HG02884 (cell line): ENCODE results near the gene AFDN.

Experiments
- ATAC-seq: cut with Tn5 transposase; IDR thresholded peaks from one replicate; pipeline ENCODE4 v1.9.1; 2021; ENCODE audit warnings: mild to moderate bottlenecking, moderate library complexity; ENCODE audit not compliant: unreplicated experiment

AFDN gene

DNA sequence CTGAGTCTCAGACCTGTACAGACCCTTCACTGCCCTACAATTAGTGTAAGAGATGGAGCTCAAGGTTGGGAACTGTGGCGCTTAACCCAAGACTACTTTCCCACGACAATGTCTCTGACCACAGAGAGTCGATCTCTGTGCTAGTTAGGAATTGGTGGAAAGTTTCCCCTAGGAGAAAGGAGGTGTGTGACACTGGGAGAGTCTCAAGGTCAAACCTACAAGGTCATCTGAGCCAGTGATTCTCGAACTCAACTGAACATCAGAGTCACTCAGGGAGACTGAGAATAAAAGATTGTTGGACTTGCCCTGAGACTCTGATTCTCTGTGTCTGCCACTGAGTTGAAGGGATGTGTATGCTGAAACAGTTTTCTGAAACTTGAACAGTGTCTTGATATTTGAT lies 9.7 kb upstream of the AFDN start:
- no peak for ATAC-seq

DNA sequence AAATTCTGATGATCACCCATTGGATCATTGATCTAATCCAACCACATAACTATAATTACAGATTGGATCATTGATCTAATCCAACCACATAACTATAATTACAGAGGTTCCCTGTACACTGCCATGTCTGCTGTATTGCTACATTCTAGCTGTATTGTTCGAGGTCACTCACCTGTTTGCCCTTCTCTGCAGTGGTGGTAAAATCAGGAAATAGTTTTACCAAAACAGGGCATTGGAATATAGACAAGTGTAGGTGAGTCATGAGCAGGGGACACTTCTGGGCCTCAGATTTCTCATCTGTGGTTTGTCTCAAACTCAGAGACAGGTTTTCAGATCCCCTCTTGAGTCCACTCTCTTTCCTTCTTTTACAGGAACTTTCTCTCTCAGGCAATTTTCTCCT lies 9.0 kb upstream of the AFDN start:
- ATAC-seq, result no peak

DNA sequence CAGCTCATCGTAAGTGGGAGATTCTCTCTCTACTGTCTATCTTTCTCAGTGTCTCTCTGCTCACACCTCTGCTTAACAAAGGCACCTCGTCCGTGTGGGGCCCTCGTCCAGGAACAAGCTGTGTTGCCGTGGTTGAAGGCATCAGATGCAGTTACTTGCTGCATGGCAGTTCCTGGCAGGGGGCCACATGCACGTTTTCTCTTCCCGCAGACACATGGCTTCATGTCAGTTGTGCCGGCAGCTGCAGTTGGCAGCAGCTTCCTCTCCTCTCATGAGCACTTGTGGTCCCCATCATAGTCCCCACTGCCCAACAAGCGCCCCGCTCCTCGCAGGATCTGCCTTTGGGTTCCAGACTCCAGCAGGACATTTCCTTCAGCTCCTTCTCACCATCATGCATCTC lies 7.1 kb upstream of the AFDN start:
- ATAC-seq, result no peak

DNA sequence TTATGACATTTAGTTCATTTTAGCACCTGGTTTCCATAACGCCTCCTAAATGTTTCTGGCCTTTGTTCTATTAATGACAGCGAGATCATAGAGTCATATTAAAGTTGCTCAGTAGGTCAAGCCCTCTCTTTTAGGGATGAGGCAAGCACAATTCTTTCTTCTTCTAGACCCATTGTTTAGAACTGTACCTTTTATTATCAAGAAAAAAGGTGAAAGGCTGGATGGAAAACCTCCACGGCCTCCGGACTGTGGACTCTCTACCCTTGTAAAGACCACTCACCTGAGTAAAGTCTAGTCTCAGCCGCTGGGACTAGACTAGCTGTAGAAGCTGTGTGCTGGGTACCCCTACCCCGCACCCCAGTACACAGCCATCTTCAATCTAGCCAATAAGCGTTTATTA lies 6.0 kb upstream of the AFDN start:
- ATAC-seq, result no peak

DNA sequence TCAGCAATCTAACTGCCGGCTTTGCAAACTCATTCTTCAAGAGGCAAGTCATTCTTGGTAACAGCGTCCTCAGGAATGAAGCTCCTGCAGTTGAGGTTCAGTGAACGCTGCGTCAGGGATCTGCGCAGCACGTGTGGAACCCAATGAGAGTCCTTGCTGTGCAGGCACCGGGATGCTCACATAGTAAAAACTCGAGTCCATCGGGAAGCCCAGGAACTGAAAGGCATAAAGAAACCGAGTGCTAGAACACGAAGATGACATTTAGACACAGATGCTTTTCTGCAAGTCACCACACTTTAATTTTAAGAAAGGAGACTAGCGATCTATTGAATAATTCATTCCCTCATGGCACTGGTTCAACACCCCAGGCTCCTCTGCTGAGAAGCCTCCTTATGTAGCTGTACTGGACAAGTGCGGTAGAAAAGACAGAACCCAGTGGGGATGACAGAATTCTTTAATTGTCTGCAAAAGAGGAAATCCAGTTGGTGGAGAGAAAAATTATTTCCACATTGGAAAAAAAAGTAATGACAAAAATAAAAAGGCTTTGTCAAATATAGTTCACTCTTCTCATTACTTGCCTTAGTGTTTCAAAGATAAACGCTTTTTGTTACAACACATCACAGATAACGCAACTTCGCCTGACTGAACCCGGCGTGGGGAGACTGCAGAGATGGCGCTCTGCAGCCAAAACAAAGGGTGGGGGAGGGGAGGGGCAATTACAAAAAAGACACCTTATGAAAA lies 1.9 kb upstream of the AFDN start:
- no peak for ATAC-seq

DNA sequence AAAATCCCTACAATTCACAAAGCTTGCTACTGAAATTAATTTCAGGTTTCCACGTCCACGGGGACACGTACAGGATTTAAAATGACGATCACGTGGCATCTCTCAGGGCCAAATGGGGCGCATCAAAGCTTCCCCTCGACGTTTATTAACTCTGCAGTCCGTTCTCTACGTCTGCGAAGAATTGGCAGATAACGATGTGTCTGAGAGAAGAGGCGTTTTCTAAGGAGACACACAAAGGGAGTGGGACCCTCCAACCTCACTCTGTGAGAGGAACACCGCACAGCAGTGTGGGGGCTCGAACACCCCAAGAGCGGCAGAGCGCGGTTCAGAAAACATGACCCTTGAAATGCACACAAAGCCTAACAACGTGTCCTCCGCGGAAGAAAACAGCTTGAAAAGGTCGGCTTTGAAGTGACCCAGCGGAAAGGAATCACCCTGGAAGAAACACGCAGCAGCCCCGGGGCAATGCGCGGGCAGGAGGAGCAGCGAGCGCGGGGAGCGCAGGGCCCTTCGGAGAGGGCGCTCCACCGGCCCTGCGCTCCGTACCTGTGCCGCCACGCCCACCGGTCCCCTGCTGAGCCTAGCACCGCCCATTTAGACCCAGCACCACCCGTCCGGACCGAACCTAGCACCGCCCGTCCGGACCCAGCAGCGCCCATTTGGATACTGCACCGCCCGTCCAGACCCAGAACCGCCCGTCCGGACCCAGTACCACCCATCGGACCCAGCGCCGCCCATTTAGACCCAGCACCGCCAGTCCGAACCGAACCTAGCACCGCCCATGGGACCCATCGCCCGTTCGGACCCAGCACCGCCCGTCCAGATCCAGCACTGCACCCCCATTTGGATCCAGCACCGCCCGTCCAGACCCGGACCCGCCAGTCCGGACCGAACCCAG lies 1.1 kb upstream of the AFDN start:
- no peak for ATAC-seq

DNA sequence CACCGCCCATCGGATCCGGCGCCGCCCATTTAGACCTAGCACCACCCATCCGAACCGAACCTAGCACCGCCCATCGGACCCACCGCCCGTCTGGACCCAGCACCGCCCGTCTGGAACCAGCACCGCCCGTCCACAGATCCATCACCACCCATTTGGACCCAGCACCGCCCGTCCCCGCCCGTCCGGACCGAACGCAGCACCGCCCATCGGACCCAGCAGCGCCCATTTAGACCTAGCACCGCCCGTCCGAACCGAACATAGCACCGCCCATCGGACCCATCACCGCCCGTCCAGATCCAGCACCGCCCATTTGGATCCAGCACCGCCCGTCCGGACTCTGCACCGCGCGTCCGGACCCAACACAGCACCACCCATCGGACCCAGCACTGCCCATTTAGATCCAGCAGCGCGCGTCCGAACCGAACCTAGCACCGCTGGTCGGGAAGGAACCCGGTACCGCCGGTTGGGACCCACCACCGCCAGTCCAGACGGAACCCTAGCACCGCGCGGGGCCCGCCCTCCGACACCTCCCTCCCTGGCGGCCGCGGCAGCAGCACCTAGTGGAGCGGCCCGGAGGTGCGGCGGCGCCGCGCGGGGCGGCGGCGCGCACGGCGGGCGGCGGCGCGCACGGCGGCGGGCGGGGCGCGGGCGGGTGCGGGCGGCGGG lies 348 bp upstream of the AFDN start:
- peak; percentile 68 for ATAC-seq

DNA sequence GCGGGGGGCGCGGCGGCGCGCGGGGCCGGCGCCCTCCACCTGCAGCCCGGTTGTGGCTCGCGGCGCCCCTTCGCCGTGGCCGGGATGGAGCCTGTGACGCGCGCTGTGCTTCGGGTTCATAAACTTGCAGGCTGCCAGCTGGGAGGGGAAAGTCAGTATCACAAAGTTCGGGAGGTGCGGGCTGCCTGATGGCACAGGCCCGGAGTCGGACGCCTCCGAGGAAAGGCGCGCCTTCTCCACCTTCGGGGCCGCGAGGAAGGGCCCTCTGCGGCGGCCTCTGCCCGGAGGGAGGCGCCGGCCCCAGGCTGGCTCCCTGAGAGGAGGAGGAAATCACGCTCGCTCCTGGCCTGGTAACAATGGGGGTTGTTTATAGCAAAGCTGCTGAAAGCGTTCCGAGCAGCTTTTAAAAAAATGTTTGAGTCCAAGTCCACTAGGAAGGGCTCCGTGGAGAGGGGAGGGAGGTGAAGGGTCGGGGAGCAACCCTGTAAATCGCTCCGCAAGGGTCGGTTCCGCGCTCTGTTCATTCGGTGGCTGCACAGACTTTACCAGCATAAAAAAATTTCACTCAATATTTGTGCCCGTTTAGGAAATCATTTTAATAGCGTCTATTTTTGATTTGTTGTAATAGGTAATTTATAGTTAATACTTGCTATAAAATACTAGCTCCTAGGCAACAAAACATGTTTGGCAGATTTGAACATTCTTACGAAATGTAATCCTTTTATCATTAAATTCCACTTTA lies 1.0 kb downstream of the AFDN start:
- ATAC-seq, result no peak

DNA sequence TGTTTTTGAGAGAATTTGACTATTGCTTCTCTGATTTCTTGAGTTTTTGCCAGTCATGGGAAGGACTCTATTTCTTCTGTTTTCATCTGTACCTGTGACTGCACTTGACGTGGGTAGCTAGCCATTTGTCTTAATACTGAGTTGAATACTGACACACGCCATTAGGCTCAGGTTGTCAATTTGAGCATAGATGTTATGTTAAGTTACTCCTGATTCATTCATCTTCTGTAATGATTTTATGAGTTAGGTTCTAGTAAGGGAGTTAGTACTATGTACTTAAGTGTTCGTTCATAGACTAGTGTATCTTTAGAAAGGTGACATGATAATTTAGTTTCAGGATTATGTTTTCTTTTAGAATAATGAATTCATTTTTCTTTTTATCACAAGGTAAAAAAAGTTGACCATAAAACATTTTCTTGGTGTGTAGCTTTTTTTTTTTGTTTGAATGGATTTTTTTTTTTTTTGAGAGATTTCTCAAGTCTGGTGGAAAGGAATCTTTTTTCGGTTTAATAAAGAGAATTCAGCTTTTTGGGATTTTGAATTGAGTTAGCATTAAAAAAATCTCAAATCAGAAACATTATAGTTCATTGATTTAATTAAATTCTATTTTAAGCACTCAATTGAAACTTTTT lies 1.7 kb downstream of the AFDN start:
- ATAC-seq, result no peak

DNA sequence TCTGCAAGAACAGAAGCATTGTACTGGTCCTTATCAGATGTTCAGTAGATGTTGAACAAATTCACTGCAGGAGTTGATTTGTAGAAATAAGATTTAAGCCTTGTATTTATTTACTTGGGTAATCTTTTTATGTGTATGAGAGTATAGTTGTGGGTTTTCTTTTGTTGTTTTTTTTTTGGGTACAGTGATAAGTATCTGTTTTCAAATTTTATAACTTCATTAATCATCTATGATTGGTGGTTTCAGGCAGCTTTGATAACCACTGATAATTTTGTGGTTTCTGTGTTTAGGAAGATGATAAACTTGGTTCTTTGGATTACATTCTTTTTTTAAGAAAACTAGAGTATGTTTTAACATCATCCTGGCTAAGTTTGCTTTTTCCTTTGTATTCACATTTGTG lies 2.8 kb downstream of the AFDN start:
- no peak for ATAC-seq

DNA sequence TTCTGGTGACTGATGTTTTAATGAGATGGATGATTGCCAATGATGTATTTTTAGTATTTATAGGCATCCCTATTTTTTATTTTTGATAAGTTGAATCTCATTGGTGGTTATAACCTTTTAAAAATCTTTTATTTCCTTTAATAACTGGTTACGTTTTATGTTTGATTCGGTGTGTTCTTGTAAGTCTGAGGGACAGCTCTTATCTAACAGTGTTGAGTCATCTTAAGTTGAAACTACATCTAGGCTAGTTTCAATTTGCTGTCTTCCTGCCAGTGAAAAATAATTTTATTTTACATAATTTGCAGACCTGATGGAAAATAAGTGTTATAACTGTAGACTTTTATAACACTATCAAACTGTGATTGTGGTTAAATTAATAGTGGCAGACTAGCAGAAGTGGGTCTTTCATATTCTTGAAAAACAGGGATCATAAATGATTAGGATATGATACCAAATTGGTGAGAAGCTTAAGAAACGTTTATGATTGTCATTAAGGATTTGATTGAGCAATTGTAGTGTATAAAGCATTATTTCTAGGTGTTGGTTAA lies 4.6 kb downstream of the AFDN start:
- no peak for ATAC-seq

DNA sequence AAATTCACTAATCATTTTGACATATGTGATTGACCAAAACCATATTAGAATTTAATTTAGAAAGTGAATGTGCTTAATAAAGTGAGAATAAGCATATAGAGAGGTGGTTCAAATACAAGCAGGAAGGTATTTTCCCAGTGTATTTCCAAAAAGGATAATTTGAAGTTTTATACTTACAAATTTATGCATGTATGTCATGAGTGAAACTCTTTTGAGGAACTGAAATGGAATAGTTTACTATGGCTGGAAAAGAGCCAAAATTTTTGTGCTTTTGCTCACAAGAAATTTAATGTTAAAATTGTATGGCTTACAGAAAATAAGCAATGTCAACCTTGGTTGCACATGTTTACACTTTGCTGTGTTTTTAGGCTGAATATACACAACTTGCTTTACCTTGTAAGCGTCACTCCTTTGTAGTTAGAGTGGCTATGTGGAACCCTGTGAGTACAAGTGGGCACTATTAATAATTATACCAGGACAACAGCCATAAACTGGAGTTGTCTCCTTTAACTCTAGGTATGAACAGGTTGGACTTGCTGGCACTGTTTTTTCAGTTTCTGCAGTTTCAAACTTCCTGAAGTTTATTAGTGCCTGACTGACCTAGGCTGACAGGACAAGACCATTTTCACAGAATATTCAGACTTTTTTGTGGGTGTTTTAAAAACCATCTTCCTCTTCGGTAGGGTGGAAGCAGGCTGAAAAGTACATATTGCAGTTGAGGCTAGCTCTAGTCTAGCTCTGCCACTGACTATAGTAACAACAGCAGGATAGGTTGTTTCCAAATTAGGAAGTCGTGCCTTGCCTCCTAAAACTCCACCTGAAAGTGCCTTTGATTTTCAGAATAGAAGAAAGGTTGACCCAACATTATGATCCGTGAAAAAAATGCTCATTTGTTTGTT lies 6.0 kb downstream of the AFDN start:
- ATAC-seq, result peak; percentile 41

DNA sequence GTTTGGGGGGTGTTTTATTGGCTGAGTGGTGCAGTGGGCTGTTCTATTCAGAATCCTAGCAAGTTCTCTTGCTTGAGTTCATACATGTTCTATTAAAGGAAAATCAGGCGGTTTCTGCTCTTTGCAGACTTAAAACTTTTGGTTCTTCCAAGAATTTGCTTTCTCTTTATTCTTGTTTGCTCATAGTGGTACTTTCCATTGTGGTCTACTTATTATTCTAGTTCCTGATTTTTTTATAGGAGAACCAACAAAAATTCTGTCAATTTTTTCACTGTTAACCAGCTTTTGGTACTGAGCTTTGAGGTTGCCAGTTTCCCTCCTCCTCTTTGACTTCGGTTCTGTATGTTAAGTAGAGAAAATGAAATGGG lies 6.7 kb downstream of the AFDN start:
- peak; percentile 21 for ATAC-seq

DNA sequence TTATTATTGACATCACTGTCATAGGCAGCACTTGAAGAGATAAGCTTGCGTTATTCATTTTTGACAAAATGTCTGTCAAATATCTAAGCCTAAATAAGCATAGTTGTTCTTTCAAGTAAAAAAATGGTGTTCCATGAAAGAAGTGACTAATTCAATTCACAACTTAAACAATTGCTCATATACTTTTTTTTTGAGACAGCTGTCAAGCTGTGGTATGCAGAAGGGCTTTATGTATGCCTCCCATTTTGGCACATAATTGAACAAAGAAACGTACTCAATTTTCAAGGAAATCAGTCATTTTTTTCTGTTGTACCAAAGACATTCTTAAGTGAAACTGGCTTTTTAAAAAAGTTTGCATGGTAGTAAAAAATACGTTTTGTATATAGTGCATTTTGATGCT lies 8.5 kb downstream of the AFDN start:
- no peak for ATAC-seq

DNA sequence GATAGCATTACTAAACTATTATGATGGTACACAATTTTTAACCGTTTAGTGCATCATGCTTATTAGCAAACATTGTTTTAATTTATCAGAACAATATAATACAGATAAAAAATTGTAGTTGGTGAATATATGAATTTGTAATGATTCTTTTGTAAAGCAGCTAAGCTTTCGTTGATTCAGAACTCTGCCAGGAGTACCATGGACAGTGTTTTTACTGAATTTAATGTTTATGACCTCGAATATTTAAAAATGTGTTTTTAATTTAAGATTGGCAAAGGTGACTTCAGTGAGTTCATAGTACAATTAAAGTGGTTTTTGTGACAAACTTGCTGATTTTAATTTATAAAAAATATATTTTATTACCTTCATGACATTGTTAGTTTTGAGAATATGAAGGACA lies 10.0 kb downstream of the AFDN start:
- no peak for ATAC-seq

DNA sequence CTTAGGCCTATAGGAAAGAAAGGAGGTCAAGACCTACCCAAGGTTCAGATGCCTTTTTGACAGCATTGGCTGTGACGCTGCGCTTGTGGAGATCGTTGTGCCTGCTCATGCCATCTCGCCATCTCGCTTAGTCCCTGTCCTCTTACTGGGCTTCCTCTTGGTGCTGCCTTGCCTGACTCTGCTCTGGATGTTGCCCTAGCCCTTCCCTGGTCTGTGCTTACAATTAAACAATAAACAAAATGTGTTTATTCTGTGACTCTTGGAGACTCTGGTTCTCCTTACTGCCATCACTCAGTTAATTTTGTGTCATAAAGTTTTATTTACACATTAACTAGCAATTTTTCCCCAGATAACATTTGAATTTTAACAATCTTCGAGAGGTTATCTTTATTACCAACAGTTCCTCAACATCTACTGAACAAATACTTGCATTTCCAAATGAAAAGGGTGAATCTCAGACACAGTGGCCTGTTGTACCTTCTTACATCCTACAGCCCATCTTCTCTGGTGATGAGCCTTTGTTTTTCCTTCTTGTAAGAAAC lies 11.6 kb downstream of the AFDN start:
- ATAC-seq, result no peak

DNA sequence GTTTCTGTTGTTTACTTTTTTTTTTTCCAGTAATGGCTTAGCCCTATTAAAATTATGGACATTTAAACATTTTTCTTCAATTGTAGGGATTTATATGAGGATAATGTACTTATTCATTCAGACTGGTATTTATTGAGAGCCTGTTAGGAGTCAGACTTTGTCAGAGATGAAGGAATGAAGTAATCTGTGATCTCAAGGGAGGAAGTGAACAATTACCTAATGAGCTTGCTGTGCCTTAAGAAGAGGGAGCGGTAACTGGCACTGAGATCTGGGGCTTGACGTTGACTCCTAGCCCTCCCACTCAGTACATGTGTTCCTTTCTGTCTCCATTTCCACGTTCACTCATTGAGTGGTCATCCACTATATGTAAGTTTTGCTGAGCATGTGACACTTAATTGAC lies 12.6 kb downstream of the AFDN start:
- no peak for ATAC-seq

DNA sequence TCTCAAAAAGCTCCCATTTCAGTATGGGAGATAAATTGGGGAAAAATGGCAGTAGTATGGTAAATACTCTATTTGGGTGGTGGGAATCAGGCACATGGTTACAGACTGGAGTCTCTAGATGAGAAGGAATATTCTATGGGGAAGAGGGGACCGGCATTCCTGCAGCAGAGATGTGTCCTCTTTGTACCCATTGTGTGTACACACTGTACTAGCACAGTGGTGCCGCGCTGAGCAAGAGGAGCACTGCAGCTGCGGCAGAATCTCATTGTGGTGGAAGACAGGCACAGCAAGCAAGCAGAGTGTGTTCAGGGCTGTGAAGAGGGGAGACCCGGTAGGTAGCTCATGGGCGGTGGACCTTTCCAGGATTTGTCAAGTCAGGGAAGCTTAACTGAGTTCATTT lies 13.0 kb downstream of the AFDN start:
- ATAC-seq, result no peak

DNA sequence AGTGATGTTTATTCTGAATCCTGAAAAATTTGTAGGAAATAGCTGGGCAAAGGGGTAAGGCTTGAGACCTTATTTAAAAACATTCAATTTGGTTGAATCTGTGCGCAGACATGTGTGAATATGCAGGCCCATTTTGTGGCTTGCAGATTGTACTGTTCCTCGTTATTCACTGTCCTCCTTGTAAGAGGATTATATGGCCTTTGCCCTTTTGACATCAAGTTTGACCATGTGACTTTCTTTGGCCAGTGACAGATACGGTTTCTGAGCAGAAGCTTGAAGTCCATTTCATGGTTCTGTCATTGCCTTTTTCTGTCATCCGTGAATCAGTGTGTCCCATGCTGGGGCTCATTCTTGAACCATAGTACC lies 13.4 kb downstream of the AFDN start:
- no peak for ATAC-seq
